HepG2 (cell line): ENCODE data around the gene SLC2A10. TPM values are rescaled to one million over a fixed set of nuclear protein-coding genes. Genes with fewer than 3 reads are reported as not detected.

Experiments
- ARNTL ChIP-seq: sonication (generic); formaldehyde crosslinking; IDR thresholded peaks from 2 replicates; pipeline ENCODE4 v1.4.0; 2020; ENCODE audit warnings: mild to moderate bottlenecking, missing genetic modification reagents
- CENPX ChIP-seq: sonication (generic); formaldehyde crosslinking; IDR thresholded peaks from 2 replicates; pipeline ENCODE4 v1.9.0; 2021; ENCODE audit warnings: mild to moderate bottlenecking, missing genetic modification reagents, moderate library complexity
- CTCF ChIP-seq: sonication (generic); formaldehyde crosslinking; IDR thresholded peaks from 2 replicates; pipeline ENCODE4 v1.5.0; 2020; ENCODE audit warnings: mild to moderate bottlenecking, missing genetic modification reagents, moderate library complexity
- HOXA5 ChIP-seq: sonication (generic); formaldehyde crosslinking; IDR thresholded peaks from 2 replicates; pipeline ENCODE4 v1.4.0; 2020; ENCODE audit warnings: missing genetic modification reagents
- HOXA7 ChIP-seq: sonication (generic); formaldehyde crosslinking; IDR thresholded peaks from 2 replicates; pipeline ENCODE4 v1.8.1; 2022; ENCODE audit warnings: mild to moderate bottlenecking, missing genetic modification reagents, moderate library complexity
- KLF9 ChIP-seq: IDR thresholded peaks from 2 replicates; pipeline ENCODE4 v1.6.1; 2016; ENCODE audit warnings: low read depth
- MED1 ChIP-seq: sonication (generic); formaldehyde crosslinking; IDR thresholded peaks from 2 replicates; pipeline ENCODE4 v1.4.0; 2020; ENCODE audit warnings: missing genetic modification reagents
- MZF1 ChIP-seq: sonication (generic); formaldehyde crosslinking; IDR thresholded peaks from 2 replicates; pipeline ENCODE4 v1.8.1; 2023; ENCODE audit warnings: mild to moderate bottlenecking, missing genetic modification reagents, borderline replicate concordance
- NBN ChIP-seq: fragments of 450-650 bp; conservative IDR thresholded peaks from 2 replicates; pipeline ENCODE4 v1.6.1; 2017
- NFYC ChIP-seq: IDR thresholded peaks from 2 replicates; pipeline ENCODE4 v1.6.1; 2016; ENCODE audit warnings: missing genetic modification reagents, missing compliant biosample characterization
- PATZ1 ChIP-seq: sonication (generic); formaldehyde crosslinking; IDR thresholded peaks from 2 replicates; pipeline ENCODE4 v1.4.0; 2020; ENCODE audit warnings: missing genetic modification reagents
- RXRA ChIP-seq: sonication (generic); formaldehyde crosslinking; IDR thresholded peaks from 2 replicates; pipeline ENCODE4 v1.5.1; 2020; ENCODE audit warnings: missing genetic modification reagents
- SMARCE1 ChIP-seq: fragments of 450-650 bp; IDR thresholded peaks from 2 replicates; pipeline ENCODE4 v1.6.1; 2017; ENCODE audit warnings: borderline replicate concordance
- STAT5B ChIP-seq: sonication (generic); formaldehyde crosslinking; IDR thresholded peaks from 2 replicates; pipeline ENCODE4 v1.4.0; 2020; ENCODE audit warnings: missing genetic modification reagents
- ZFP1 ChIP-seq: IDR thresholded peaks from 2 replicates; pipeline ENCODE4 v1.6.1; 2016
- ZFP36 ChIP-seq: fragments of 150-350 bp; IDR thresholded peaks from 2 replicates; pipeline ENCODE4 v1.6.1; 2018; ENCODE audit warnings: borderline replicate concordance, low read length, low read depth; ENCODE audit not compliant: partially characterized antibody
- ZNF281 ChIP-seq: sonication (generic); formaldehyde crosslinking; IDR thresholded peaks from 2 replicates; pipeline ENCODE4 v1.4.0; 2020; ENCODE audit warnings: missing genetic modification reagents, borderline replicate concordance
- ZNF33B ChIP-seq: sonication (generic); formaldehyde crosslinking; IDR thresholded peaks from 2 replicates; pipeline ENCODE4 v1.5.1; 2020; ENCODE audit warnings: mild to moderate bottlenecking, missing genetic modification reagents
- ZNF547 ChIP-seq: sonication (generic); formaldehyde crosslinking; IDR thresholded peaks from 2 replicates; pipeline ENCODE4 v1.5.1; 2020; ENCODE audit warnings: mild to moderate bottlenecking, missing genetic modification reagents
- ZNF781 ChIP-seq: sonication (generic); formaldehyde crosslinking; IDR thresholded peaks from 2 replicates; pipeline ENCODE4 v1.5.1; 2020; ENCODE audit warnings: borderline replicate concordance, mild to moderate bottlenecking, missing genetic modification reagents; ENCODE audit errors: not compliant biosample characterization
- polyA plus RNA-seq, 8 experiments: library from polyadenylated mRNA; depleted of rRNA in 3 of 8; stranded (reverse) in 7 of 8; unstranded in 1 of 8; fragments of >200 nt; fragmentation: Illumina TruSeq in 4 of 8; extraction: Trizol in 4 of 8; gene quantifications; 2 replicates each; pipeline versions ENCODE4 v1.2.1 to v1.2.3, GENCODE V29; 2011 to 2016; ENCODE audit warnings: low read depth in 4 of 8, missing spikeins in 1 of 8, mixed read lengths in 1 of 8; ENCODE audit not compliant: insufficient read depth in 1 of 8
- total RNA-seq, 5 experiments: library from RNA; depleted of rRNA; stranded (reverse); fragments of >200 nt; fragmentation: Illumina TruSeq; extraction: Trizol; gene quantifications; 2 replicates each; pipeline ENCODE4 v1.2.3, GENCODE V29; 2016; ENCODE audit warnings: low read depth in 1 of 5
- TF ChIP-seq, protein P1 (sequence below): sonication (generic); formaldehyde crosslinking; IDR thresholded peaks from 2 replicates; pipeline ENCODE4 v1.4.0; 2020; ENCODE audit warnings: missing genetic modification reagents
- TF ChIP-seq, protein P2 (sequence below): sonication (generic); formaldehyde crosslinking; IDR thresholded peaks from 2 replicates; pipeline ENCODE4 v1.4.0; 2020; ENCODE audit warnings: missing genetic modification reagents

The SLC2A10 gene
- total and polyA plus RNA-seq, 2 of the 13 experiments (the other 11 are each of a cell fraction or from before 2014, with no cell fraction given), result 16.0 to 18.4 TPM

DNA sequence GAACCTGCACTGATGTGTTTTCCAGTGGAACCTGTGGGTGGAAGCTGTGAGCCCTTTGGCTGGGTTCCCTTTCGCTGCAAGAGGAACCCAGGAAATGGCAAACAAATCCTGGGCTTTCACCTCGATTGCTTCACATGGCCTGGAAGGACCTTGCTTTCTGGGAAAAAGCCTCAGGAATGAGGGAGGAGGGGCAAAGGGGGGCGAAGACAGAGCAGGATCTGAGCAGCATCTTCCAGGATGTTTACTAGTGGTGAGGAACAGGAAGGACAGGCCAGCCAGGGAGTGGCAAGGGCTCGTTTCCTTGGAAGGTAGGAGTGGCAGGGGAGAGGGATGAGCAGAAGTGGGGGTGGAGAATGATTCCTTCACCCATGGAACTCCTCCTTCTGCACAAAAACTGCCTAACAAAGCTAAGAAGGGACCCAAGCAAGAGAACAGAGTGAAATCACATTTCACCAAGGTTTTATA is 5.9 kb downstream of the SLC2A10 start (continued):
- no peak for TF ChIP-seq CENPX (CRISPR knock-in tag)
- no peak for TF ChIP-seq STAT5B (CRISPR knock-in tag)
- no peak for TF ChIP-seq ZNF781 (CRISPR knock-in tag)
- TF ChIP-seq, protein P1, sequence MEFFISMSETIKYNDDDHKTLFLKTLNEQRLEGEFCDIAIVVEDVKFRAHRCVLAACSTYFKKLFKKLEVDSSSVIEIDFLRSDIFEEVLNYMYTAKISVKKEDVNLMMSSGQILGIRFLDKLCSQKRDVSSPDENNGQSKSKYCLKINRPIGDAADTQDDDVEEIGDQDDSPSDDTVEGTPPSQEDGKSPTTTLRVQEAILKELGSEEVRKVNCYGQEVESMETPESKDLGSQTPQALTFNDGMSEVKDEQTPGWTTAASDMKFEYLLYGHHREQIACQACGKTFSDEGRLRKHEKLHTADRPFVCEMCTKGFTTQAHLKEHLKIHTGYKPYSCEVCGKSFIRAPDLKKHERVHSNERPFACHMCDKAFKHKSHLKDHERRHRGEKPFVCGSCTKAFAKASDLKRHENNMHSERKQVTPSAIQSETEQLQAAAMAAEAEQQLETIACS (CRISPR knock-in tag), result no peak
- TF ChIP-seq ZNF281 (CRISPR knock-in tag), result peak; percentile 71; the same call in 1 of the 2 replicates
- TF ChIP-seq PATZ1, result peak; percentile 51; the same call in 1 of the 2 replicates
- no peak for TF ChIP-seq MZF1 (CRISPR knock-in tag)
- TF ChIP-seq ZFP36, result no peak
- TF ChIP-seq NFYC (CRISPR knock-in tag), result no peak
- 0 out of 2 replicates have a peak, but pooled peaks have one; percentile 28 for TF ChIP-seq MED1 (CRISPR knock-in tag)
- no peak for TF ChIP-seq ZNF547 (CRISPR knock-in tag)
- TF ChIP-seq HOXA7 (CRISPR knock-in tag), result no peak
- no peak for TF ChIP-seq ARNTL (CRISPR knock-in tag)
- no peak for TF ChIP-seq NBN
- TF ChIP-seq RXRA, result peak; percentile 96
- no peak for TF ChIP-seq KLF9 (CRISPR knock-in tag)
- no peak for TF ChIP-seq ZFP1
- no peak for TF ChIP-seq HOXA5 (CRISPR knock-in tag)
- TF ChIP-seq, protein P2, sequence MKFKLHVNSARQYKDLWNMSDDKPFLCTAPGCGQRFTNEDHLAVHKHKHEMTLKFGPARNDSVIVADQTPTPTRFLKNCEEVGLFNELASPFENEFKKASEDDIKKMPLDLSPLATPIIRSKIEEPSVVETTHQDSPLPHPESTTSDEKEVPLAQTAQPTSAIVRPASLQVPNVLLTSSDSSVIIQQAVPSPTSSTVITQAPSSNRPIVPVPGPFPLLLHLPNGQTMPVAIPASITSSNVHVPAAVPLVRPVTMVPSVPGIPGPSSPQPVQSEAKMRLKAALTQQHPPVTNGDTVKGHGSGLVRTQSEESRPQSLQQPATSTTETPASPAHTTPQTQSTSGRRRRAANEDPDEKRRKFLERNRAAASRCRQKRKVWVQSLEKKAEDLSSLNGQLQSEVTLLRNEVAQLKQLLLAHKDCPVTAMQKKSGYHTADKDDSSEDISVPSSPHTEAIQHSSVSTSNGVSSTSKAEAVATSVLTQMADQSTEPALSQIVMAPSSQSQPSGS, result 0 out of 2 replicates have a peak, but pooled peaks have one; percentile 5
- TF ChIP-seq ZNF33B, result 0 out of 2 replicates have a peak, but pooled peaks have one; percentile 61
- no peak for TF ChIP-seq SMARCE1
- peak; percentile 35 for TF ChIP-seq CTCF
